Stimulated activated CD8-positive, alpha-beta memory T cell treated with anti-CD3 and anti-CD28 coated beads, Interleukin-7, amount 100 ng/mL, for 4 hours (primary cell): ENCODE data around the gene CSF1.

Experiments
- DNase-seq, 2 donors: peaks; one replicate each; pipeline ENCODE4 v3.0.0-alpha.2; 2020; ENCODE audit warnings: low read depth in 2 of 2

The CSF1 gene

GRCh38 chr1:109901524-109902145 lies 9.0 kb upstream of the CSF1 start:
- DNase-seq: peak in 1 of 2 donors; percentile 18

DNA sequence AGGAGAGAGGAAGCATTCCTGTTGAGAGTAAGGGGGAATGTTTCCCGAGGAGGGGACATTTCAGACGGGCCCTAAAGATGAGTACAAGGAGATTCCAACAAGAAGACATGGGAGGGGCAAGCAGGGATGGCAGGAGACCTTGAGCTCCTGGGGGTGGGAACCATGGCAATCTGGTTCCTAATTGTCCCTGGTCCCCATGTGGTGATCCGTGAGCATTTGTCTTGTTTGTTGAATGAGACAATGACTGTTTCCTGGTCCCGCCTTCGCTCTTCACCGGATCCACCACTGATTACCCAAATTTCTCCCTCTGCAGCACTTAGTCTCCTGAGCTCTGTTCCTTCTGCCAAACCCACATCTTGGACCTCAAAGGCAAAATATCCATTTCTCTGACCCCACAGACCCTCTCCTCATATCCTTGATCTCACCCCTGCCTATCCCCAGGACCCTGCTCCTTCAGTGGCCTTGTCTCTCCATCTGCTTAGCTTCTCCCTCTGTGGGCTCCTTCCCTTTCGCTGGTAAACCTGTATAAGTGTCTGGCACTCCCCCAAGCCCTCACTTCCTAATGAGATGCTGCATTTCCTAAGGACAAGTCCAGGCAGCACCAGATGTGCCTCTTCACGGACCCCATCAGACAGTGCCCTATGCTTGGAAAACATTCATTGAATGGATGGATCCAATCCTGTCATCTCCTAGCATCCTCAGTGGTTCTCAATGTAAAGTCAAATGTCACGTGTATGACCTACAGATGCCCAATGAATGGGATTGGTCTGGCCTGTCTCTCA lies 8.3 kb upstream of the CSF1 start:
- no peak for DNase-seq

- DNase-seq: no peak
These were observed 7.2 kb upstream of the CSF1 start for GRCh38 chr1:109903376-109903930.

- no peak for DNase-seq
These were observed 6.4 kb upstream of the CSF1 start for GRCh38 chr1:109904105-109904817.

DNA sequence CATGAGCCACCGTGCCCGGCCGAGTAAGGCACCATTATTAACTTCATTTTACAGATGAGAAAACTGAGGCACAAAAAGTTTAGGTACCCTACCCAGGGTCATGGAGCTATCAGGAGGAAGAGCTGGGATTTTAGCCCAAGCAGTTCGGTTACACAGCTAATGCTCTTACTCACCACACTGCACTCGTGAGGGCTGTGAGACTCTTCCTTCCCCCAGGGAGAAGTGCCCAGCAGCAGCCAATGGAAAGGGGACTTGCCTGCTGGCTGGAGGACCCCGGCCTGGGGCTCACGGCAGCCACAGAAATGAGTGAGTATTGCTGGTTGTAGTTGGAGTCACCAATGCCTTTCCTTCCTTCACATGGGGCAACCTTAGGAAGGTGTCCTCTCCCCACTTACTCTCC lies 5.2 kb upstream of the CSF1 start:
- DNase-seq: no peak

DNA sequence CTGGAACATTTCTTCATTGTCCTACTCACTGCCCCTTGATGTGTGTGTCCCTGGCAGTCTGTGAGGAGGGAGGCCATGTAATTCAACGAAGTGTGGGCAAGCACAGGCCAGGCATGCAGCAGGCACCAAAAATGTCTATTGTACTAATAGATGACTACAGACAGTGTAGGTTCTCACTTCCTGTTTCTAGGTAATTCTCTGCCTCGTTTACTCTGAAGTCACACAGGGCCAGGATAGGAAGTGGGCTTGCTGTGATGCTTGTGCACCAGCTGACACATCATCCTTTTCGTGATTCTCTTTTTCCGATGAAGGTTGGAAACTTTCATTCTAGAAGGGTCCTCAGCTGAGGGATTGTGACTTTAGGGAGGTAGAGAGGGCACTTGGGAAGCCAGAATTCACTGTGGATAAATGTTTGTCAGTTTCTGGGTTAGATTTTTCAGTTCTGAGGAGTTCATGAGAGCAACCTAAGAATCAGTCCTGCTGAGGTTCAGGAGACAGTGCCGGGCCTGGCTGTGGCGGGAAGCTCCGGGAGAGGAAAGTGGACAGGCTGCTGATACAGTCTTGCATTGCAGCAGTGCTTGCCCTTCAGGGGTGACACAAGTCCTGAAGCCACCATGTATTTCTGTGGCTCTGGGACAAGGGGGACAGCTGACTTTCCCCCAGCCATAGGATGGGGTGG lies 4.3 kb upstream of the CSF1 start:
- DNase-seq: peak; percentile 52 to 68

- no peak for DNase-seq
These were observed 3.8 kb upstream of the CSF1 start for GRCh38 chr1:109906839-109907180.

GRCh38 chr1:109907190-109907774 lies 3.4 kb upstream of the CSF1 start:
- DNase-seq: no peak

- DNase-seq: no peak
These were observed 1.8 kb upstream of the CSF1 start for GRCh38 chr1:109908836-109909235.

DNA sequence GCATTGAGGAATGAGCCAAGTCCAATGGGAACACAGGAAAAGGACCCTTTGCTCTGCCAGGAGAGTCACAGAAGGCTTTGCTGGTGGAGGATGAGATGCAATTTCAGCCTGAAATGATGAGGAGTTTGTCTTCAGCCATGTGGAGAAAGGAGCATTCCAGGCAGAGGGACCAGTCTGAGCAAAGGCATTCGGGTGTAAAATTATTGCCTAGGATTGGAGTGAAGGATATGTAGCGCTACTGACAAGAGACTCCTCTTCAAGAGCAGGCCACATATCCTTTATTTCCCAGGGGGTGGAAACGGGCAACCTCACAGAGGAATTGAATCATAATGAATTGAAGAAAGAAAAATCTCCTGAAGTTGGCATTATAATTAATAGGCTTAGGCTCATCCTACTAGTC lies 1.1 kb upstream of the CSF1 start:
- no peak for DNase-seq

GRCh38 chr1:109910963-109911798 lies 532 bp downstream of the CSF1 start:
- DNase-seq: no peak

GRCh38 chr1:109912214-109912861 lies 1.7 kb downstream of the CSF1 start:
- DNase-seq: no peak

- no peak for DNase-seq
These were observed 2.2 kb downstream of the CSF1 start for GRCh38 chr1:109912873-109913272.

DNA sequence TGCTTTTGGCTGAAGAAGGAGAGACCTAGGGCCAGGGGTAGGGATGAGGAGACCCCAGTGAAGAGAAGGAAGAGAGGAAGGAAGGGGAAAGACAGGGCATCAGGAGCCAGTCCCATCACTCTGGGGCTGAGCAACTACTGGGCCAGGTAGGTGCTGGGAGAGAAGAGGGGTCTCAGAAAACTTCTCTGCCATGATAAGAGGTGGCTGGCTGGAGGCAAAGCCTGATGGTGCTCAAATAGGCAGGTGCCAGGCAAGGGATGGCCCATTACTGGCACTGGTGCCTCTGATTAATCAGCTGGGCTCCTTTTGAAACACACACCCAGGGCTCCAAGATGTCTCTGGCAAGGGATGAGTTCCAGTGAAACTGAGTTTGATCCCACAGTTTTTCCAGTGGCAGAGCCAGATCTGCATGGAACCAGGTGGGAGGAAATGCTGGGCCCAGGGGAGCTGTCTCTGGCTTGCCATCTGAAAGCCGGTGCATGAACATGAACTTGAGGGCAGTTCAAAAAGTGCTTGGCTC lies 2.8 kb downstream of the CSF1 start:
- no peak for DNase-seq

DNA sequence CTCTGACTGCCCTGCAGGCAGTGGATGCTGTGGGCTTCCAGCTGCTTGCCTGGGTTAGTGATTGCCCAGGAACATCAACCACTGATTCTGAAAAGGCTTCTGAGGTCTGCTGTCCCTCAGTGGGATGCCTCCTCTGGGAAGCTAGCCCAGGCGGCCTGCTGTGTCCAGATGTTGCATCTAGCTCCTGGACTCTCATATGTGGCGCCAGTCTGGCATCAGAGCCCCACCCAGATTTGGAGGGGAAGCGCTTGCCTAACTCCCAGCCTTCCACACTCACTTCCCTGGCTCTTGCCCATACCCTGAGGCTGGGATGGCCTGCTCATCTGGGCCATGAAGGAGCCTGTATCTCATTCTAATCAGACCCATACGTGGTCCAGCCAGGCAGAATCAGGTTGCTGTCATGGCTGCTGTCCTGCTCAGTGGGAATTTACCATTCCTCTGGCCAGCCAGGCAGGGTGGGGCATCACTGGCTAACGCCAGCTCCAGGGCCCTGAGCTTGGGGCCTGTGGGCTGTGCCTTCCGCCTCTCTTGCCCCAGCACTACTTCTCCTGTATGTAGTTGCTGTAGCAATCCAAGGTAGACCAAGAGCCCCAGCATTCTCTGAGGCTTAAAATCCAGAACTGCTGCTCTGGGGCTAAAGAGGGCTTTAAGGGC lies 4.1 kb downstream of the CSF1 start:
- DNase-seq: no peak

DNA sequence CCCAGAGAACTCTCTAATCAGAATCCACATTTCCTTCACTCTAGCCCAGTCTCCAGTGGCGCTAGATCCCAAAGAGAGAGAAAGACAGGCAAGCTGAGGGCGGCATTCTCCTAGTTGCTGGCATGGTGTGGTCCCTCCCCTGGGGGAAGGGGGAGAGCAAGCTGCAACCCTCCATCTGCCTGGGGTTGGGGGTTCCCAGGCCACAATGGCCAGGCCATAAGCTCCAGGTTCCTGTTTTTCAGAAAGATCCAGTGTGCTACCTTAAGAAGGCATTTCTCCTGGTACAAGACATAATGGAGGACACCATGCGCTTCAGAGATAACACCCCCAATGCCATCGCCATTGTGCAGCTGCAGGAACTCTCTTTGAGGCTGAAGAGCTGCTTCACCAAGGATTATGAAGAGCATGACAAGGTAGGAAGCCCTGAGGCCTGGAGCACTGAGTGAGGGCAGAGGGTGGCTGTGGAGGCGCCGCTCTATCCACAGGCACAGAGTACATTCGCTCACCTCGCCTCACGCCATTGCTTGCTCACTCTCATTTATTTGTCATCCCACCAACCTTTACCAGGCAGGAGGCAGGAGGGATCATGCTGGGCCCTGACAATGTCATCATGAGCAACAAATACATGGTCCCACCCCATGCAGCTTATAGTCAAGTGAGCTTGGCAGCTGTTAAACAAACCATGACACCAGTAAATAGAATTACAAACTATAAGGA lies 6.6 kb downstream of the CSF1 start:
- no peak for DNase-seq

DNA sequence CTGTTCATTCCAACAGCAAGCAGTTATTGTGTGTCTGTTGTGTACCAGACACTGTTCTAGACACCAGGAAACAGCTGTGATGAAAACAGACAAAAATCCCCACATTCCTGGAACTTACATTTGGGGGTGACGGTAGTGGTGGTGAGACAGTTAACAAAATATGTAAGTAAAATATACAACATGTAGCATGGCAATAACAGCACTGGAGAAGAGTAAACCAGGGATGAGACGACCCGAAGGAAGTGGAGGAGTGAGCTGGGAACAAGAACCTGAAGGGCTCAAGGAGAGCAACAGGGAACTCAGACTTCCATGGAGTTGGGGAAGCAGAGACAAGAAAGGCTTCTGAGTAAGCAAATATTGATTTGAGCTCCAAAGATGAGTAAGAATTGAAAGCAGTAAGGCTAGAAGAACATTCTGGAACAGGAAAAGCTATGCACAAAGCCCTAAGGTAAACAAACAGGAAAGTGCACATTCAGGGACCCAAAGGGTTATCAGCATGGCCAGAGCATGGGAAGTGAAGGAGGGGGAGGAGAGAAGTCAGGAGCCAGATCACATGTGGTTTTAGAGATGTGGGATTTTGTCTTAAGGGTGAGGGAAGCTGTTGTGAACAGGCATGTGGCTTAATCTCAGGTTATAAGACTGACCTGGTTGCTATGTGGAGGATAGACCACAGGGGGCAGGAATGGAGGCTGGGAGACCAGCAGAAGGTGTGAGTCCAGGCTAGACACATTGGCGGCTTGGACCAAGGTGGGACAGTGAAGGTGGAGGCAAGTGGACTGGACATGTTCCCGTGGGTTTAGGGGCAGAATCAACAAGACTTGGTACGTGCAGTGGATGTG lies 7.3 kb downstream of the CSF1 start:
- DNase-seq: no peak

- DNase-seq: no peak
These were observed 8.0 kb downstream of the CSF1 start for GRCh38 chr1:109918671-109919070.
